Fibroblast of mammary gland (primary cell): ENCODE measurements around the gene SERPINB4.

Experiments used
- DNase-seq: peaks from one replicate; pipeline ENCODE4 v3.0.0-alpha.2; 2010; ENCODE audit warnings: low read depth
- H3K4me3 ChIP-seq: 2 replicates; pipeline ENCODE4 v1.5.1; 2011; ENCODE audit warnings: low read depth, mild to moderate bottlenecking, low read length, moderate library complexity; ENCODE audit not compliant: control insufficient read depth
- TF ChIP-seq, protein P1 (sequence below): conservative IDR thresholded peaks from 2 replicates; pipeline ENCODE4 v1.5.1; 2011; ENCODE audit warnings: low read depth, low read length, inconsistent platforms; ENCODE audit not compliant: control insufficient read depth, insufficient read depth

The SERPINB4 gene

DNA sequence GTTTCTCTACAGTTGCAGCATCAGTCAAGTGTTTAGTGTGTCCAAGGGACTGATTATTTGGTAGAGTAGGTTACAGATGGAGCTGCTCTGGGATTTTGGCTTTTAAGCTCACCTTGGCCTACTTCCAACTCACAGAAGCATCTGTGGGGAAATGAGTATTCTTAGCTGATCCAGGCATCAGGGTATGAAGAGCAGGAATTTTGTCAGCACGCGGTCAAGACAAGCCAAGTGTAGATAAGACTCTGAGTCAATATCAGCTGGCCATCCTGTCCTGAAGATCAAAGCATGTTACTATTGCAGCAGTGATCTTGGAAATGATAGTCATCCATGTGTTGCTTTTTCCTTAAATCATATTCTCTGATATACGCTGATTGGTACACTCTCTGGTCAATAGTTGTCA is 24.4 kb downstream of the SERPINB4 start:
- peak; percentile 7 for DNase-seq
- TF ChIP-seq, protein P1, sequence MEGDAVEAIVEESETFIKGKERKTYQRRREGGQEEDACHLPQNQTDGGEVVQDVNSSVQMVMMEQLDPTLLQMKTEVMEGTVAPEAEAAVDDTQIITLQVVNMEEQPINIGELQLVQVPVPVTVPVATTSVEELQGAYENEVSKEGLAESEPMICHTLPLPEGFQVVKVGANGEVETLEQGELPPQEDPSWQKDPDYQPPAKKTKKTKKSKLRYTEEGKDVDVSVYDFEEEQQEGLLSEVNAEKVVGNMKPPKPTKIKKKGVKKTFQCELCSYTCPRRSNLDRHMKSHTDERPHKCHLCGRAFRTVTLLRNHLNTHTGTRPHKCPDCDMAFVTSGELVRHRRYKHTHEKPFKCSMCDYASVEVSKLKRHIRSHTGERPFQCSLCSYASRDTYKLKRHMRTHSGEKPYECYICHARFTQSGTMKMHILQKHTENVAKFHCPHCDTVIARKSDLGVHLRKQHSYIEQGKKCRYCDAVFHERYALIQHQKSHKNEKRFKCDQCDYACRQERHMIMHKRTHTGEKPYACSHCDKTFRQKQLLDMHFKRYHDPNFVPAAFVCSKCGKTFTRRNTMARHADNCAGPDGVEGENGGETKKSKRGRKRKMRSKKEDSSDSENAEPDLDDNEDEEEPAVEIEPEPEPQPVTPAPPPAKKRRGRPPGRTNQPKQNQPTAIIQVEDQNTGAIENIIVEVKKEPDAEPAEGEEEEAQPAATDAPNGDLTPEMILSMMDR, result no peak
- no peak overlapping the region for H3K4me3 ChIP-seq

DNA sequence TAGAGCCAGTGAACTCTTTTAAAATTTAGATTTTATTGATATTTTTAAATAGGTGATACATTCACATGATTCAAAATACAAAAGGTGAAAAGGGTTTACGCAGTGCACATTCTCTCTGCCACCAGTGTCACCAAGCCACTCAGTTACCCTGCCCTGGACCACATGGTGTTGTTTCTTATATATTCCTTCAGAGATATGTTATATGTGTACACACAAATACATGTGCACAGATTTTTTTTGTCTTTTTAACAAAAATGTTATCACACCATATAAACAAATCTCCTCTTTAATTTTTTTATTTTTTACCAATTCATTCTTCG is 26.2 kb downstream of the SERPINB4 start:
- TF ChIP-seq, protein P1, result no peak
- H3K4me3 ChIP-seq, result no peak overlapping the region
- no peak for DNase-seq

DNA sequence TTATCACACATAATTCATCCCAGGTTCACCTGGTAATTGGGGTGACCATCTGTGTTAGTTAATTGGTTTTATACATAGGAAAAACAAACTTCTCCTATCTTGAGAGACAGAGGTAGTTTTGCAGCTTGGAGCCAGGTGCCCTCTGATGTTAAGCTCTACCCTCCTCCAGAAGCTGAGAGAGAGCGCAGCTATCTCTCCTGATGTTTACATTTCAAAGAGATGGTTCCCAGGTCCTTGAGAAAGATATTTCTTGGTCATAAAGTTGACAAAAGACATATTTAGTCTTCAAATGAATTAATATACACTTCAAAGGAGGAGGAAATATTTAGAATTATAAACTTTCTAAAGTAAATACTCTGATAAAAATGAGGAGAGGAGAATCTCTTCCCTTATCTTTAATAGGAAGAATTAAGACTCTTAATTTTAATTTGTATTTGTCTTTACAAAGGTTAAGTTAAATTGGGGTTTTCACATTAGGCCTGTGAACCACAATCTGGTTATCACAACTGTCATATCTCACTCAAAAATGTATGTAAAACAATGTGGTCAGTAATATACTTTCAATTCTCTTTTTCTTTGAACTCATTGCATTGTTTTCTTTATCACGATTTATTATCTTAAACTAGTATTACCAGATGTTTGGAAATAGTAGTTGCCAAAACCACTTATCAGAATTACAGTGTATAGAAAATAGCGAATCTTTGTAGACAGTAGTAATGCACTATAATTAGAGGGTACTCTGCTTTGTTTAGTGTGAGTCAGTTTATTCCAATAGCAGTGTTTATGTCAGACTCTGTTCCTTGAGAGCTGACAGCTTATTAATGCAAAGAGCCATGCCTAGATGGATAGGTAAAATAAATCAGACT is 26.8 kb downstream of the SERPINB4 start:
- no peak overlapping the region for H3K4me3 ChIP-seq
- TF ChIP-seq, protein P1, result no peak
- no peak for DNase-seq

DNA sequence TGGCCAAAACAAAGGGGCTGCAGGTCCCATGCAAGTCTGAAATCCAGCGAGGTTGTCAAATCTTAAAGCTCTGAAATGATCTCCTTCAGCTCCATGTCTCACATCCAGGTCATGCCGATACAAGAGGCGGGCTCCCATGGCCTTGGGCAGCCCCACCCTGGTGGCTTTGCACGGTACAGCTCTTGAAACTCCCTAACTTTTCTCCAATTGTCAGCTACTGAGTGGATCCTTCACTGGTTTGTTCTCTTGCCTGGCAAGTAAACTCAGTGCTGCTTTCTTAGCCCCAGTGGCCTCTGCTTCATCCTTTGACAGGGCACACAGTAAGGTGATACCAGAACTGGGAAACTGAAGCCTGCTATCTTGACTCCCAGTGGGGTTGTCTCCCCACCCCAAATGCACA is 30.6 kb downstream of the SERPINB4 start:
- no peak overlapping the region for H3K4me3 ChIP-seq
- TF ChIP-seq, protein P1, result no peak
- DNase-seq, result no peak

DNA sequence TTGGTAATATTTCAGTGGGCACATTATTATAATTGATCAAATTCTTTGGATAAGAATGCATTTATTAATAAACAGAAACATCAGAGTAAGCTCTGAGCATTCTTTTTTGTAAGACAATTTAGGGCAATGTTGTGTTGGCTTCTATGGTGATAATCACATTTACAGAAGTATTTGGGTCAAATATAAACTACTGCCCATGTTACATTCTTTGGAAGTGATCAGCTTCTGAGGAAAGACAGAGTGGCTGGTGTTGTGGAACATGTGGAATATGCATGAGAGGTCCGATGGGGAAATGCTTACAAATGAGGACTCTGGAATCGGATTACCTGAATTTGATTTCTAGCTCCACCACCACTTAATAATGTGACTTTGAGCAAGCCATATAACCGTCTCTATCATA is 37.5 kb downstream of the SERPINB4 start:
- no peak for DNase-seq
- TF ChIP-seq, protein P1, result no peak
- no peak overlapping the region for H3K4me3 ChIP-seq

DNA sequence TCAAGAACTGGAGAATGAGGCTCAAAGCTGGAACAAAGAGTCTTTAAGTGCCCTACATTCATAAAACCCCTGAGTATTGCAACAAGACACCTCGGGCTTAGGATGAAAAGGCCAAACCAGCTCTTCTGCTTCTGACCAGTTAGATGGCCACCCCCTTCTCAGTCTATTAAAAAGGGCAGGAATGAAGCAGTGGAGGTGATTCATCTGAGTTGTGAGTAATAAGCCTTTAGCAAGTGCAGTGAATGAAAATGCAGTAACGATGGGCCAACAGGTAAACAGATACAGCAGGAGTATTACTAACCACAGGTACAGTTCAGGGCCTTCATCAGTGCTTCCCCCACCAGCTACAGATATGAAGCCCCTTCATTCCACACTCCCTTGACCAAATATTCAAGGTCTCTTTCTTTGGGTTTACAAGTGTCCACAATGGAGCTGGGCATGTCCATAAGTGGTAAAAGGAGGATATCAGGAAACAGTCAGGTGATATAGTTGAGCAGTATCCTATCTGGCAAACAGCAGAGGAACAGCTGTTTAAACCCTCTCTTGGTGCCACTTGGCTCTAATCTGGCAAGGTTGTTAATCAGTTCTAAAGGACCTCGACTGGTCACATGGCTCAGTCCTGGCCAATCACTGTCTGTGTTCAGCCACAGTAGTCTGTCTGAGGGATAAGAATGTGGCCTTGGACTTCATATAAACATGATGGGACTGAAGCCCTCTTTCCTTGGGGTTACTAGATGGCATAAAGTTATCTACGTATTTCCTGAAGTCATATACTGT is 39.1 kb downstream of the SERPINB4 start:
- TF ChIP-seq, protein P1, result no peak
- DNase-seq, result peak; percentile 27
- H3K4me3 ChIP-seq, result no peak overlapping the region

DNA sequence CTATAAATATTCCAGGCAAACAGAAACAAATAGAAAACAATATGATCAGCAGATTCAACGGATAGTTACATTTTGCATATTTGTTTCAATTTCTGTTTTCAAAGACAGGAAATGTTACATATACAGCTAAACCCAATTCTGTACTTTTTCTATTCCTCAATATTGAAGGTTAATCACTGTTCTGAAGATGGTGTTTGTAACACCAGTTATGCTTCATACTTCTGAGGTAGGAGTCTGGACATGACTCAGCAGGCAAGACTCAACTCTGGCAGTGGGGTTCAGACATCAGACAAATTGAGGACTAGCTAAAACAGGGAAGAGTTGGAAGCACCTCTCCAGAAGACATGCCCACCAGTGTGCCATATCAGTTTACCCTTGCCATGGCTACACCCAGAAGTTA is 40.3 kb downstream of the SERPINB4 start:
- no peak overlapping the region for H3K4me3 ChIP-seq
- TF ChIP-seq, protein P1, result no peak
- peak; percentile 33 for DNase-seq
